Measurements from ENCODE around the gene TNNC2. TPM values are rescaled to one million over a fixed set of nuclear protein-coding genes. Genes with fewer than 3 reads are reported as not detected.

Gene TNNC2
- total and polyA plus RNA-seq, 2 of the 13 experiments (the other 11 are each of a cell fraction or from before 2014, with no cell fraction given), result 1.8 to 4.7 TPM

- TF ChIP-seq DMTF1 (CRISPR knock-in tag; IDR thresholded peaks at IDR 0.05), result no peak
- TF ChIP-seq KDM5A (IDR thresholded peaks at IDR 0.05; ENCODE audit: borderline replicate concordance, low read length), result 0 out of 2 replicates have a peak, but pooled peaks have one; percentile 49
- peak; percentile 54; the same call in 1 of the 2 replicates for TF ChIP-seq POGK (CRISPR knock-in tag; conservative IDR thresholded peaks at IDR 0.05)
- TF ChIP-seq GATAD1 (CRISPR knock-in tag; IDR thresholded peaks at IDR 0.05), result peak; percentile 51; the same call in 1 of the 2 replicates
- no peak for TF ChIP-seq ZNF746 (CRISPR knock-in tag; IDR thresholded peaks at IDR 0.05)
- peak; percentile 89 for TF ChIP-seq HDAC1 (CRISPR knock-in tag; IDR thresholded peaks at IDR 0.05)
- TF ChIP-seq ZNF800 (CRISPR knock-in tag; IDR thresholded peaks at IDR 0.05), result no peak
- TF ChIP-seq ZNF614 (CRISPR knock-in tag; IDR thresholded peaks at IDR 0.05; ENCODE audit: borderline replicate concordance), result peak; percentile 48; the same call in 1 of the 2 replicates
- peak; percentile 60 for TF ChIP-seq MXD4 (CRISPR knock-in tag; IDR thresholded peaks at IDR 0.05)
- TF ChIP-seq CBX2 (IDR thresholded peaks at IDR 0.05; ENCODE audit: low read depth, low read length), result no peak
- TF ChIP-seq CBX2 (CRISPR knock-in tag; IDR thresholded peaks at IDR 0.05; ENCODE audit: low read depth), result no peak
- TF ChIP-seq TBX3 (IDR thresholded peaks at IDR 0.05; ENCODE audit: borderline replicate concordance), result peak; percentile 48; the same call in 1 of the 2 replicates
- TF ChIP-seq ATF7-NPFF (CRISPR knock-in tag; IDR thresholded peaks at IDR 0.05; ENCODE audit: low read depth), result no peak
- peak; percentile 87 for TF ChIP-seq ARID5B (CRISPR knock-in tag; IDR thresholded peaks at IDR 0.05)
- TF ChIP-seq ZFY (CRISPR knock-in tag; IDR thresholded peaks at IDR 0.05), result no peak
- no peak for TF ChIP-seq FOXA1 (IDR thresholded peaks at IDR 0.05)
- TF ChIP-seq FOXA1 (CRISPR knock-in tag; IDR thresholded peaks at IDR 0.05), result peak; percentile 87
- peak; percentile 82; the same call in 1 of the 2 replicates for TF ChIP-seq ZNF331 (CRISPR knock-in tag; IDR thresholded peaks at IDR 0.05)
- peak; percentile 62; the same call in 1 of the 3 replicates for TF ChIP-seq MXI1 (IDR thresholded peaks at IDR 0.05; ENCODE audit: borderline replicate concordance, low read depth, low read length)
- TF ChIP-seq SMAD9 (CRISPR knock-in tag; IDR thresholded peaks at IDR 0.05), result no peak
These were observed 36.7 kb upstream of the TNNC2 start (continued) for GRCh38 chr20:45863543-45864470.
